ENCODE measurements around the gene ZBTB7B. TPM values are rescaled to one million over a fixed set of nuclear protein-coding genes. Genes with fewer than 3 reads are reported as not detected.

ZBTB7B gene
- total RNA-seq, 1 donor from 2014 or later: 53.3 TPM

DNA sequence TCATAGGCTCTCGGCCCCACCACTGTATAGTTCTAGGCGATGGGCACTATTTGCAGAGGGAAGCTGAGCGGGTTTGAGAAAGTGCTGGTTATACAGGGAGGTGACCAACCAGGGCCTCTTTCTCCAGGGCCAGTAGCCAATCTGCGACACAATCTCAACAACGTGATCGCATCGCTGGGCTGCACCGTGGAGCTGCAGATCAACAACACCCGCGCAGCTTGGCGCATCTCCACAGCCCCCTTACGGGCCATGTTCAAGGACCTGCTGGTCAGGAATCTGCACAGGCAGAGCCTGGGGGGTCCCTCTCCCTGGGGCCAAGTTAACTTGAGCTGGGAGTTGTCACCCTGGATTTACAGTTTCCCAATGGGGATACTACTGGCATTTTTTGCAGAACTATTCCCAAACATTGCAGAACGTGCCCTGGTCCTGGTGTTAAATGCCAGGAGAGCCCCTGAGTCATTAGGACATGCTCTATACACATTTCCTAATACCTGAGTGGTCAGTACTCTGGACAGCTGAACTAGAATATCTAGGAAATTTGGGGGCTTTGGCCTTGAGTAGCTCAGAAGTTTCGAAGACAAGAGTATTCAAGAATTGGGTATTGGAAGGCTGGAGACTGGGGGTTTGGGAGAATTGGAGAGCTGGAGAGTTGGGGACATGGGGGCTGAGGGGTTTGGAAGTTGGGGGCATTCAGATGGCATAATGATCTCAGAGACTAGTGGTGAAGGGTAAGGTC, 37.9 kb downstream of the ZBTB7B start:
- ATAC-seq (no peak), DNase-seq (ENCODE audit: missing footprints) (peak; percentile 67)
- intact Hi-C loops (cut with DNase I): no loop called here

DNA sequence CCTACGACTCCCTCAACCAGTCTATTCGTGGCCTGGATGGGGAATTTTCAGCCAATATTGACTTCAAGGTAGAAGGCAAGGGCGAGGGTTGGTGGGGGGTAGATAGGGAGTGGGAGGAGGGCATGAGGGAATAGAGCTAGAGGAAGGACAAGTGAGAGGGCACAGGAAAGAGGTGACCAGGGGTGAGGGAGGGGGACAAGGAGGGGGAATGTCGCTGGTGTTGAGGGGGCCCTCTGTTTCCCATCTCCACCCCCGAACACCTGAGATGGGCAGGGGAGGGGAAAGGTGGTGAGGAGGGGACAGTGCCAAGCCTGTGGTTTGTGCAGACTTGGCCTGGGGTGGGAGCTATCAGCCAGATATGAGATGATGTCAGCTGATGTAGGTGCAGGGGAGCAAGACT, 40.2 kb downstream of the ZBTB7B start:
- ATAC-seq: no peak
- intact Hi-C loops (cut with DNase I): no loop called here
- DNase-seq (ENCODE audit: missing footprints): no peak

DNA sequence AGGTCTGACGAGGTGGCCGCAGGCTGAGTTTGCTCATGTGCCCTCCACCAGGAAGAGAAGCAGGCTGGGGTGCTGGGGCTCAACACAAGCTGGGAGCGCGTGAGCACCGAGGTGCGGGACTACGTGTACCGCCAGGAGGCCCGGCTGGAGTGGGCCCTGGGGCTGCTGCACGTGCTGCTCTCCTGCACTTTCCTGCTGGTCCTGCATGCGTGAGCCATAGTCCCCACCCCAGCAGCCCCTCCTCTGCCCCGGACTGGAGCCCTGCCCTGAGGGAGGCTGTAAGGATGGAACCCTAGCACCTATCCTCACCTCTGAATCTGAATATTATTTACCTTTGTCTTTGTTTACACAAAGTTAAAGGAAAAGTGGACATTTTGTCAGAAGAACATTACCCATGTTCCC, 40.7 kb downstream of the ZBTB7B start:
- DNase-seq (ENCODE audit: missing footprints): no peak
- no peak for ATAC-seq
- intact Hi-C loops (cut with DNase I): no loop called here

DNA sequence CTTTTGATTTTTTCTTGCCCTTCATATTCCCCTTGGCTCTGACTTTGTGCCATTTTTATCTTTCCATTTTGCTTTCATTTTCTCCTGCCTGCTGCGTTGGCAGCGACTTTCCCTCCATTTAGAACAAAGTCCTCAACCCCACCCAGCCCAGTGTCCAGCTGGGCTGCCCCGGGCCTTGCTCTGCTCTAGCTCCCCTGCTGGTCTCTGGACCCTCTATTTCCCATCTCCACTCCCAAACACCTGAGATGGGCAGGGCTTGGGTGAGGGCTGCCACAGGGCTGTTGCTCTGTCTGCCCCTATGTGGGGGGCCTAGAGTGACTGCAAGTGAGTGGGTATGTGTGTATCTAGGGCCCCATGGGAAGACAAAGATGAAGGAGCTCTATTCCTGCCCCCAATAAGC, 41.2 kb downstream of the ZBTB7B start:
- ATAC-seq (no peak), DNase-seq (ENCODE audit: missing footprints) (no peak)
- intact Hi-C loops (cut with DNase I): loop anchor here (2.0 kb wide), 1 partner anchor 41 kb away; no protein-coding TSS in a partner anchor

- intact Hi-C loops (cut with DNase I): loop anchor here (2.0 kb wide), 1 partner anchor 40 kb away; no protein-coding TSS in a partner anchor
- DNase-seq (ENCODE audit: missing footprints) (no peak), ATAC-seq (no peak)
These were observed 41.8 kb downstream of the ZBTB7B start for GRCh38 chr1:155044365-155044764.

- DNase-seq (ENCODE audit: missing footprints): peak; percentile 84
These were observed 42.4 kb downstream of the ZBTB7B start for GRCh38 chr1:155044812-155045657.

GRCh38 chr1:155048449-155049334, 46.1 kb downstream of the ZBTB7B start:
- ATAC-seq (no peak), DNase-seq (ENCODE audit: missing footprints) (no peak)
- intact Hi-C loops (cut with DNase I): no loop called here

More at GRCh38 chr1:155044812-155045657, 42.4 kb downstream of the ZBTB7B start:
- intact Hi-C loops (cut with DNase I): loop anchor here (2.0 kb wide), 1 partner anchor 40 kb away; no protein-coding TSS in a partner anchor
- peak; percentile 89 for ATAC-seq

- no peak for DNase-seq (ENCODE audit: missing footprints)
- intact Hi-C loops (cut with DNase I): loop anchor here (2.0 kb wide), 1 partner anchor 79 kb away; the partner anchor contains the start of gene SHC1
- no peak for ATAC-seq
These were observed 47.3 kb downstream of the ZBTB7B start for GRCh38 chr1:155049651-155050559.

GRCh38 chr1:155050560-155051341, 48.1 kb downstream of the ZBTB7B start, which contains the start of gene ADAM15:
Gene ADAM15, plus strand, starts transcription at chr1:155051316. Its CDS starts 71 bp downstream, at chr1:155051387.
- intact Hi-C loops (cut with DNase I): loop anchor here (2.0 kb wide), 1 partner anchor 80 kb away; the partner anchor contains the start of gene SHC1
- ATAC-seq (peak; percentile 89), DNase-seq (ENCODE audit: missing footprints) (peak; percentile 93)

DNA sequence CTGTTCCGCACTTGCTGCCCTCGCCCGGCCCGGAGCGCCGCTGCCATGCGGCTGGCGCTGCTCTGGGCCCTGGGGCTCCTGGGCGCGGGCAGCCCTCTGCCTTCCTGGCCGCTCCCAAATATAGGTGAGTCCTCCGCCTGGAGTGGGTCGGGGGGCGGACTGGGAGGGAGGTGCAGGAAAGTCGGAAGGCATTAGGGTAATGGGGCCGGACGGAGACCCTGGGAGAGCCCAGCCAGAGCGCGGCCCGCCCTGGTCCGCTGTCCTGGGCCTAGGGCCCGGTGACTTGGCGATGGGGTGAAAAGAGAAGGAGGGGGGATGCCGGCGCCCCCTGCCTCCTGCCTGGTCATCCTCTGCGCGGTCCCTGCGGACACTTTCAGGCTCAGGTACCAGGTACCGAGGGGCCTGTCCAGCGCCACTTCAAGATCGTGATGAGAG, 48.8 kb downstream of the ZBTB7B start:
- ATAC-seq (peak; percentile 3), DNase-seq (ENCODE audit: missing footprints) (peak; percentile 64)
- intact Hi-C loops (cut with DNase I): loop anchor here (2.0 kb wide), 1 partner anchor 81 kb away; the partner anchor contains the start of gene SHC1

- ATAC-seq (peak; percentile 49), DNase-seq (ENCODE audit: missing footprints) (peak; percentile 83)
- intact Hi-C loops (cut with DNase I): loop anchor here (2.0 kb wide), 1 partner anchor 81 kb away; the partner anchor contains the start of gene SHC1
These were observed 49.3 kb downstream of the ZBTB7B start for GRCh38 chr1:155051777-155052398.

DNA sequence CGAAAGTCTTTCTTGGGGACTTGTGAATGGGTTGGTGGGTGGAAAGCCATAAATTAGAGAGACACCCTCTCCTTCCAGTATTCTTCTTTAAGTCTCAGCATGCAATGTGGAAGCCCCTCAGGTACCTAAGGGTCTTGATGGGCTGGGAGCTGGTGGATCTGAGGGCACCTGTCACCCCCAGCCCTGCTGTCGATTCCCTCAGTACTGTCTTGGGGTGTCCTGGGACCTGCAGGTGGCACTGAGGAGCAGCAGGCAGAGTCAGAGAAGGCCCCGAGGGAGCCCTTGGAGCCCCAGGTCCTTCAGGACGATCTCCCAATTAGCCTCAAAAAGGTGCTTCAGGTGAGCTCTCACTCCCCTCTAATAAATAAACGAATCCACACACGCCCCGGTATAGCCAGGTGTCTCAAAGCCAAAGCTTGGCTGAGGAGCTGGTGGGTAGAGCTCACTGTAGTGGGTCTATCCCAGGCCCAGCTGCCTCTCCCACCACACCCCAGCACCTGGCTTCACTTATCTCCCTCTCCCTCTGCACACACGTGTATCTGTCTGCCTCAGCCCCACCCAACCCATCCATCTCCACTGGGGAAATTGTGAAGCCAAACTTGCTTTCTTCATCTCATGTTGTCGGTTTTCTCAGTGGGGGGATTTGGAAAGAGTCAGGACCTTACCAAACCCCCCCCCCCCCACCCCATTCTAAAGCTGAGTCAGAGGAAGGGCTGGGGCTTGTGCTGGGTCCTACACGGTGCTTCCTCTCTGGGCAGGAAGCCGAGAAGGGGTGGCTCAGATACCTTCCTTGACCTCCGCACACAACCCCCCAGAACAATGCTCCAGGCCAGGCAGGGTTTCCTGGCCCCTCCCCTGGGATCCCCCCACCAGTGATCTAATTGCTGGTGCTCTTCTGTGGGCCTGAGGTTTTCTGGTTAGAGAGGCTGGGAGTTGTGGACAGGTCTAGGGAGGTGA, 50.1 kb downstream of the ZBTB7B start:
- no peak for DNase-seq (ENCODE audit: missing footprints)
- ATAC-seq: no peak

DNA sequence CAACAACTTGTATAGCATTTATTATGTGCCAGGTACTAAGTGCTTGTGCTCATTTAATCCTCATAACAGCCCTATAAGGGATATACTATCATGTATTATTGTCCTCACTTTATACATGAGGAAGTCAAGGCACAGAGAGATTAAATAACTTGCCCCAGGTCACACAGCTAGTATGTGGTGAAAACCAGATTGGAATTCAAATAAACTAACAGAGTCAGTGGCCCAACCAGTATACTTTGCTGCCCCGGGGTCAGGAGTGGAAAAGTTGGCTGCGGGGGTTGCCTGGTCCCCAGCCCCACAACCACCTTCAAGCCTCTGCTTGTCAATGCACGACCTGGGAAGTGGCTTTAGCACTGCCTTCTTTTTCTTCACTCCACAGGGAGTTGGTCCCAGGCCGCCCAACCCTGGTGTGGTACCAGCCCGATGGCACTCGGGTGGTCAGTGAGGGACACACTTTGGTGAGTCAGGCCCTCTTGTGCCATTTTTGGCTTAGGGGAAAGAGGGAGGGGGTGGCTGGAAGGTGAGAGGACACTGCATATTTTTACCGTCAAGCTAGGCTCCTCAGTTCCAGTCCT, 51.0 kb downstream of the ZBTB7B start:
- DNase-seq (ENCODE audit: missing footprints) (no peak), ATAC-seq (no peak)
- intact Hi-C loops (cut with DNase I): no loop called here

More for the DNA sequence above, 50.1 kb downstream of the ZBTB7B start:
- intact Hi-C loops (cut with DNase I): no loop called here

GRCh38 chr1:155057104-155057503, 54.5 kb downstream of the ZBTB7B start:
- ATAC-seq (no peak), DNase-seq (ENCODE audit: missing footprints) (no peak)
- intact Hi-C loops (cut with DNase I): no loop called here

- ATAC-seq (no peak), DNase-seq (ENCODE audit: missing footprints) (no peak)
- intact Hi-C loops (cut with DNase I): no loop called here
These were observed 55.2 kb downstream of the ZBTB7B start for GRCh38 chr1:155057788-155058211.

Measured in Right ventricle myocardium inferior (tissue), 1 donor.